Hematopoietic multipotent progenitor cell treated with erythropoietin and hydrocortisone succinate and interleukin-3 and kit ligand, for 8 days (in vitro differentiated cells): ENCODE measurements around the gene PROM2.

Experiments used
- DNase-seq: peaks from one replicate; pipeline ENCODE4 v3.0.0-alpha.2; 2015

PROM2 gene

GRCh38 chr2:95289253-95289652 is 15.0 kb downstream of the PROM2 start:
- no peak for DNase-seq

- no peak for DNase-seq
Measured at GRCh38 chr2:95291222-95291621, 17.0 kb downstream of the PROM2 start.

GRCh38 chr2:95292623-95293260 is 18.5 kb downstream of the PROM2 start:
- no peak for DNase-seq

- no peak for DNase-seq
Measured at GRCh38 chr2:95294579-95295250, 20.5 kb downstream of the PROM2 start.

GRCh38 chr2:95295376-95295775 is 21.1 kb downstream of the PROM2 start:
- DNase-seq = no peak

- DNase-seq = no peak
Measured at GRCh38 chr2:95296011-95296410, 21.8 kb downstream of the PROM2 start.

GRCh38 chr2:95296880-95297487 is 22.7 kb downstream of the PROM2 start, which contains the start of gene KCNIP3:
KCNIP3 (plus strand) TSS chr2:95297347; CDS start chr2:95297439, 92 bp downstream.
- no peak for DNase-seq

GRCh38 chr2:95297639-95298395 is 23.6 kb downstream of the PROM2 start:
- no peak for DNase-seq

- no peak for DNase-seq
Measured at GRCh38 chr2:95298486-95299111, 24.4 kb downstream of the PROM2 start.

- no peak for DNase-seq
Measured at GRCh38 chr2:95299961-95300360, 25.7 kb downstream of the PROM2 start.

- DNase-seq = no peak
Measured at GRCh38 chr2:95300450-95300849, 26.2 kb downstream of the PROM2 start.

- no peak for DNase-seq
Measured at GRCh38 chr2:95301186-95301585, 26.9 kb downstream of the PROM2 start.

- no peak for DNase-seq
Measured at GRCh38 chr2:95301876-95302641, 27.8 kb downstream of the PROM2 start.

- no peak for DNase-seq
Measured at GRCh38 chr2:95303191-95303919, 29.1 kb downstream of the PROM2 start.

- no peak for DNase-seq
Measured at GRCh38 chr2:95305380-95306061, 31.3 kb downstream of the PROM2 start.

- DNase-seq = no peak
Measured at GRCh38 chr2:95306336-95306895, 32.2 kb downstream of the PROM2 start.

- no peak for DNase-seq
Measured at GRCh38 chr2:95307036-95307435, 32.8 kb downstream of the PROM2 start.

- no peak for DNase-seq
Measured at GRCh38 chr2:95307878-95308277, 33.6 kb downstream of the PROM2 start.

- no peak for DNase-seq
Measured at GRCh38 chr2:95308426-95308990, 34.3 kb downstream of the PROM2 start.

- no peak for DNase-seq
Measured at GRCh38 chr2:95309599-95309998, 35.4 kb downstream of the PROM2 start.
